GM20000 (cell line): ENCODE results near the gene DRD1.

Experiments used
- DNase-seq: peaks from one replicate; pipeline ENCODE4 v3.0.0; 2012; ENCODE audit warnings: low spot score
- CTCF ChIP-seq: IDR thresholded peaks from 2 replicates; pipeline ENCODE4 v1.5.1; 2012; ENCODE audit warnings: mild to moderate bottlenecking, control low read depth; ENCODE audit errors: extremely low read depth, missing control alignments

DRD1 gene

GRCh38 chr5:175477440-175477839 is 33.5 kb upstream of the DRD1 start:
- DNase-seq: no peak
- no peak for TF ChIP-seq CTCF

DNA sequence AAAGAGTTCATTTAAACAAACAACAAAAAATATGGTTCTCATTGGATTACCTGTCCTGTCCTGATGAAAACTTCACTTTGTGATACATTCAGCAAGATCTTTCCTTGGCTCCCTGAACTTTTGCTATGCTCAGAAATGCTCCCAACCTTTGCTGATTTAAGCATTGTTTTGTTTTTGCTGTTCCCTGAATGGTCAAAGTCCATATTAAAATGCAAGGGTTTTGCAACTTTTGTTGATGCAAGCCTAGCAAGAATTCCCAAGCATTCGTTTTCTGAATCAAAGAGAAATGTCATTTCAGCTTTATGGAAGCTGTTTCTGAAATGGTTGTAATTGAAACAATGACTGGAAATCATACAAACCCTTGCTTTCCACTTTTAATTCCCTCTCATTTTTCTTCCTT is 31.3 kb upstream of the DRD1 start:
- DNase-seq: no peak
- no peak for TF ChIP-seq CTCF

- DNase-seq: no peak
- TF ChIP-seq CTCF: no peak
Observed at GRCh38 chr5:175472378-175472777, 28.4 kb upstream of the DRD1 start.

DNA sequence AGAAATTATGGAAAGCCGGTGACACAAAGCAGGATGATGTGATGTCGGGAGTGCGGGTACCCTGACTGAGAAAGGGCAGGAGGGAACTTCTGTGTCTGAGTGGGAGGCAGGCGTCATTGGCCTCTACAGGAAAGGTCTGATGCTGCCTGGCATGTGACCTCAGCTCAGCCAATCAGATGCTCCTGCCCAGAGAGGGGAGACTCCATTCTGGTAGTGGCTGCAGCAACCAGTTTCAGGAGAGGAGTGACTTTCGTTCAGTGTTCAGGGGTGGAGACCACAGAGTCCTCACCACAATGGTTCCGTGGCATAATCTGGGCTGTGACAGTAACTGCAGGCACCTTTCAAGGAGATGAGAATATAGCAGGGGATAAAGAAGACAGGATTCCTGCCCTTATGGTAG is 27.6 kb upstream of the DRD1 start:
- TF ChIP-seq CTCF: no peak
- DNase-seq: no peak

GRCh38 chr5:175471196-175471595 is 27.2 kb upstream of the DRD1 start:
- no peak for DNase-seq
- no peak for TF ChIP-seq CTCF

- no peak for DNase-seq
- TF ChIP-seq CTCF: no peak
Observed at GRCh38 chr5:175470781-175471180, 26.8 kb upstream of the DRD1 start.

DNA sequence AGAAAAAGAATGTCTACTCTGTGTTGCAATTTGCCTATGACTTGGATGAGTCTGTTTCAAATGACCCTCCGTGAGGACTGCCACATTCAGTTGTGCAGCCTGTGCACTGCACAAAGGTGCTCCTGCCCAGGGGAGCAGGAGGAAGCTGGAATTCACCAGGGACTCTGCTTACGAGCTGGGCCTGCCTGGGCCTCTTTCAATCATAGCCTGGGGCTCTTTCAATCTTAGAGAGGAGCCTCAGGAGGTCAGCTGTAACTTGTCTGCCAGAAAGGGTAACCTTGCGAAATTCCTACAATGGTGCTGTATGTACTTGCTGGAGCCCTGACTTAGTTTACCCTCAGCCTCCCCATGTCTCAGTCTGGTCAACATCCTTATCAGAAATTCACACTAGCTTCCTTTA is 25.9 kb upstream of the DRD1 start:
- DNase-seq: no peak
- TF ChIP-seq CTCF: no peak
